ENCODE data around the gene STIM1. TPM values are rescaled to one million over a fixed set of nuclear protein-coding genes. Genes with fewer than 3 reads are reported as not detected.
"Not testable (repeated sequence)": the region's sequence is repeated elsewhere in the genome, so short reads cannot be mapped to it uniquely, and the experiment has no call there.

The STIM1 gene
- total RNA-seq, 1 donor from 2014 or later, result 71.5 TPM

- DNase-seq (ENCODE audit: low spot score), result no peak
Measured at GRCh38 chr11:4111834-4112233, 256.4 kb downstream of the STIM1 start.

- DNase-seq (ENCODE audit: low spot score), result no peak
Measured at GRCh38 chr11:4115128-4115527, 259.7 kb downstream of the STIM1 start.

GRCh38 chr11:4118107-4118506 is 262.6 kb downstream of the STIM1 start:
- no peak for DNase-seq (ENCODE audit: low spot score)

GRCh38 chr11:4123218-4123617 is 267.8 kb downstream of the STIM1 start:
- no peak for DNase-seq (ENCODE audit: low spot score)

- DNase-seq (ENCODE audit: low spot score), result no peak
Measured at GRCh38 chr11:4125141-4125540, 269.7 kb downstream of the STIM1 start.

- no peak for DNase-seq (ENCODE audit: low spot score)
Measured at GRCh38 chr11:4127357-4127756, 271.9 kb downstream of the STIM1 start.

- not testable (repeated sequence) for DNase-seq (ENCODE audit: low spot score)
Measured at GRCh38 chr11:4130219-4130618, 274.8 kb downstream of the STIM1 start.

GRCh38 chr11:4134806-4135205 is 279.3 kb downstream of the STIM1 start:
- DNase-seq (ENCODE audit: low spot score), result no peak

- no peak for DNase-seq (ENCODE audit: low spot score)
Measured at GRCh38 chr11:4138497-4138896, 283.0 kb downstream of the STIM1 start.

- DNase-seq (ENCODE audit: low spot score), result no peak
Measured at GRCh38 chr11:4140067-4140636, 284.7 kb downstream of the STIM1 start.

Other genes with a start within 250 kb of the STIM1 start
- not detected for gene ART5, start 213.7 kb upstream of the STIM1 start, total RNA-seq
- not detected for gene ART1, start 210.5 kb upstream of the STIM1 start, total RNA-seq
- gene CHRNA10, start 184.3 kb upstream of the STIM1 start, total RNA-seq, result 2.4 TPM
- 137 TPM for gene NUP98, start 58.1 kb upstream of the STIM1 start, total RNA-seq
- 49.1 TPM for gene PGAP2, start 47.1 kb upstream of the STIM1 start, total RNA-seq
- 40.8 TPM for gene RHOG, start 14.7 kb upstream of the STIM1 start, total RNA-seq
- 28.9 TPM for gene RRM1, start 239.1 kb downstream of the STIM1 start, total RNA-seq

Data from ureter (tissue), 1 donor.